ENCODE data around the gene MCF2L2. TPM values are rescaled to one million over a fixed set of nuclear protein-coding genes. Genes with fewer than 3 reads are reported as not detected.

Gene MCF2L2
- total RNA-seq, 4 donors from 2014 or later = 0.13 to 0.49 (median 0.22) TPM; not detected in 1

DNA sequence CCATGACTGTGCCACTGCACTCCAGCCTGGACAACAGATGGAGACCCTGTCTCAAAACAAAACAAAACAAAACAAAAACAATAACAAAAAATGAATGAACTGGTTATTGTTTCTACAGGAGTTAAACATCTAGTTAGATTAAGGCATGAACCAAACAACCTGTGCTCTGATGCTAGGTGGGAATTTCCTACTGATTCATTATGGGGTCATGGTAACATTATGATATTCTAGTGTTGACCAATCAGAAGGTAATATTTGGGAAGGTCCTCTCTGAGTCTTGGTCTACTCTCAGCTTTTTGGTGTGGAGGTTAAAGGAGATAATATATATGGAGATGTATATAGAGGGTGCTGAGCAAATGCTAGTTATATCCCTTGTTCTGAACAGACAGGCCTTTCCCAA, 37.6 kb downstream of the MCF2L2 start:
- H3K36me3 ChIP-seq = no peaks in the 10 kb centered on the region
- H3K27me3 ChIP-seq = no peaks in the 10 kb centered on the region
- intact Hi-C loops (cut with DNase I) = no loop called here
- no peak overlapping the region for H3K4me3 ChIP-seq (replicated peaks in 1 of 3)
- no peaks in the 10 kb centered on the region for H3K9me3 ChIP-seq
- TF ChIP-seq, protein P1, sequence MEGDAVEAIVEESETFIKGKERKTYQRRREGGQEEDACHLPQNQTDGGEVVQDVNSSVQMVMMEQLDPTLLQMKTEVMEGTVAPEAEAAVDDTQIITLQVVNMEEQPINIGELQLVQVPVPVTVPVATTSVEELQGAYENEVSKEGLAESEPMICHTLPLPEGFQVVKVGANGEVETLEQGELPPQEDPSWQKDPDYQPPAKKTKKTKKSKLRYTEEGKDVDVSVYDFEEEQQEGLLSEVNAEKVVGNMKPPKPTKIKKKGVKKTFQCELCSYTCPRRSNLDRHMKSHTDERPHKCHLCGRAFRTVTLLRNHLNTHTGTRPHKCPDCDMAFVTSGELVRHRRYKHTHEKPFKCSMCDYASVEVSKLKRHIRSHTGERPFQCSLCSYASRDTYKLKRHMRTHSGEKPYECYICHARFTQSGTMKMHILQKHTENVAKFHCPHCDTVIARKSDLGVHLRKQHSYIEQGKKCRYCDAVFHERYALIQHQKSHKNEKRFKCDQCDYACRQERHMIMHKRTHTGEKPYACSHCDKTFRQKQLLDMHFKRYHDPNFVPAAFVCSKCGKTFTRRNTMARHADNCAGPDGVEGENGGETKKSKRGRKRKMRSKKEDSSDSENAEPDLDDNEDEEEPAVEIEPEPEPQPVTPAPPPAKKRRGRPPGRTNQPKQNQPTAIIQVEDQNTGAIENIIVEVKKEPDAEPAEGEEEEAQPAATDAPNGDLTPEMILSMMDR (IDR thresholded peaks at IDR 0.05) = no peak
- TF ChIP-seq POLR2A (IDR thresholded peaks at IDR 0.05) = no peak
- no peak for DNase-seq
- no peaks in the 10 kb centered on the region for H3K4me1 ChIP-seq
- H3K27ac ChIP-seq = no peak overlapping the region

DNA sequence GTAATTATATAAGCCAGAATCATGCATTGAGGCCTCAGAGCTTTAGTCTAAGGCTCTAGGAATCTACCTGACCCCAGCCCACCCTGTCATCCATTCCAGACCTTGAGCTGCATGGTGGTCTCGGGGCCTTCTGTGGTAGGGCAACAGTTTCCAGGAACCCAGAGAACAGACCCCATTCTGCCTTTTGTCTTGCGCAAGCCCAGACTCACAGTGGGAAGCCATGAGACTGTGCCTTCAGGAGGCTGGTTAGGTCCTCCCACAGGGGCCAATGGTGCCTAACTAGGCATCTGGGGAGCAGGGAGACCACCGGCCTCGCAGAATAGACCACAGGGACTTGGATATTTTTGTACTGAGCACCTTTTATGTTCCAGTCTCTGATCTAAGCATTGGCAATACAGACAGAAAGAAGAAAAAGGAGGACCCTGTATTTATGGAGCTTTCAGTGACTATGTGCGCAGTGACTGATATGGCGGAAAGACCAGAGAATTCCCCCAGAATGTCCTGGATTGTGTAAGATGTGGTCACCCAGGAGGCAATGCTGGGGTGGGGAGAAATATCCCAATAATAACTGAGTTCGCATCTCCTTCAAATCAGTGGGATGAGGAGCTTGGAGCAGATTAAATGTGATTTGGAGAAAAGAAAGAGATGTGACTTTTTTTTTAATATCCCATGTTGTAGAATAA, 40.1 kb downstream of the MCF2L2 start:
- WGBS, 2 donors = 87 to 92% methylated on average over 7 of the region's 7 CpGs
- Histone ChIP-seq H3K27ac (no peak overlapping the region), H3K4me3 (replicated peaks in 1 of 3) (no peak overlapping the region), H3K36me3 (no peaks in the 10 kb centered on the region), H3K4me1 (no peaks in the 10 kb centered on the region), H3K27me3 (no peaks in the 10 kb centered on the region), H3K9me3 (no peaks in the 10 kb centered on the region)
- TF ChIP-seq, protein P1 (IDR thresholded peaks at IDR 0.05) = no peak
- no peak for DNase-seq
- intact Hi-C loops (cut with DNase I) = loop anchor here (2.0 kb wide), 1 partner anchor 262 kb away; no protein-coding TSS in a partner anchor

DNA sequence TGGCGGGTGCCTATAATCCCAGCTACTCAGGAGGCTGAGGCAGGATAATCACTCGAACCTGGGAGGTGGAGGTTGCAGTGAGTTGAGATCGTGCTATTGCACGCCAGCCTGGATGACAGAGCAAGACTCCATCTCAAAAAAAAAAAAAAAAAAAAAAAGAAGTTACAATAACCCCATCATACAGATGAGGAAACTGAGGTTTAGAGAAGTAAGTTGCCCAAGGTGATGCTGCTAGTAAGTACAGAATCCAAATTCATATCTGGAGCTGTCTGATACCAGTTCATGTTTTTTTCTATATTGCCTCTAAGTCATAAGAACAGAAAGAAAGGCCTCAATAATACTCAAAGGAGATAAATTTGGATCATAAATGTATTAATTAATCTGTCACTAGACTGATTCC, 40.6 kb downstream of the MCF2L2 start:
- Histone ChIP-seq H3K4me3 (replicated peaks in 1 of 3) (no peak overlapping the region), H3K27ac (no peak overlapping the region), H3K27me3 (no peaks in the 10 kb centered on the region), H3K9me3 (no peaks in the 10 kb centered on the region), H3K36me3 (no peaks in the 10 kb centered on the region), H3K4me1 (no peaks in the 10 kb centered on the region)
- TF ChIP-seq, protein P1 (IDR thresholded peaks at IDR 0.05) = no peak
- TF ChIP-seq POLR2A (IDR thresholded peaks at IDR 0.05) = no peak
- intact Hi-C loops (cut with DNase I) = loop anchor here (2.0 kb wide), 1 partner anchor 261 kb away; no protein-coding TSS in a partner anchor
- DNase-seq = no peak
- 71 to 76% methylated on average over 4 of the region's 4 CpGs for WGBS, 2 donors

DNA sequence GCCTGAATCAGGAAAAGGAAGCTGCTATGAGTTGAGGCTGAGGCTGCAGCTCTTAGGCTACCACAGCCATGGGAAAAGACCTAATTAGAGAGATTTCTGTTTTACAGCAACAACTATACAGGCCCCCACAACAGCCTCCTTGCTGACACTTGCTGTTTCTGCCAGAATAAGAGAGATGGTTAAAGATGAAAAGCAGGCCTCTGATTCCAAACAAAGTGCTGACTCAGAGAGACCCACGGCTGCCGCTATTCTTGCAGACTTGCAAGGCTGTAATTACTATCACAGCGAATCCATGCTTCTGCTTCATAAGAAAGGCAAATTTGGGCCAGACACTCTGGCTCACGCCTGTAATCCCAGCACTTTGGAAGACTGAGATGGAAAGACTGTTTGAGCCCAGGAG, 41.8 kb downstream of the MCF2L2 start:
- intact Hi-C loops (cut with DNase I) = no loop called here
- Histone ChIP-seq H3K4me1 (no peaks in the 10 kb centered on the region), H3K36me3 (no peaks in the 10 kb centered on the region), H3K27ac (no peak overlapping the region), H3K9me3 (no peaks in the 10 kb centered on the region), H3K4me3 (replicated peaks in 1 of 3) (no peak overlapping the region), H3K27me3 (no peaks in the 10 kb centered on the region)
- TF ChIP-seq, protein P1 (IDR thresholded peaks at IDR 0.05) = no peak
- no peak for TF ChIP-seq POLR2A (IDR thresholded peaks at IDR 0.05)
- no peak for DNase-seq
- 85 to 89% methylated on average over 4 of the region's 4 CpGs for WGBS, 2 donors

DNA sequence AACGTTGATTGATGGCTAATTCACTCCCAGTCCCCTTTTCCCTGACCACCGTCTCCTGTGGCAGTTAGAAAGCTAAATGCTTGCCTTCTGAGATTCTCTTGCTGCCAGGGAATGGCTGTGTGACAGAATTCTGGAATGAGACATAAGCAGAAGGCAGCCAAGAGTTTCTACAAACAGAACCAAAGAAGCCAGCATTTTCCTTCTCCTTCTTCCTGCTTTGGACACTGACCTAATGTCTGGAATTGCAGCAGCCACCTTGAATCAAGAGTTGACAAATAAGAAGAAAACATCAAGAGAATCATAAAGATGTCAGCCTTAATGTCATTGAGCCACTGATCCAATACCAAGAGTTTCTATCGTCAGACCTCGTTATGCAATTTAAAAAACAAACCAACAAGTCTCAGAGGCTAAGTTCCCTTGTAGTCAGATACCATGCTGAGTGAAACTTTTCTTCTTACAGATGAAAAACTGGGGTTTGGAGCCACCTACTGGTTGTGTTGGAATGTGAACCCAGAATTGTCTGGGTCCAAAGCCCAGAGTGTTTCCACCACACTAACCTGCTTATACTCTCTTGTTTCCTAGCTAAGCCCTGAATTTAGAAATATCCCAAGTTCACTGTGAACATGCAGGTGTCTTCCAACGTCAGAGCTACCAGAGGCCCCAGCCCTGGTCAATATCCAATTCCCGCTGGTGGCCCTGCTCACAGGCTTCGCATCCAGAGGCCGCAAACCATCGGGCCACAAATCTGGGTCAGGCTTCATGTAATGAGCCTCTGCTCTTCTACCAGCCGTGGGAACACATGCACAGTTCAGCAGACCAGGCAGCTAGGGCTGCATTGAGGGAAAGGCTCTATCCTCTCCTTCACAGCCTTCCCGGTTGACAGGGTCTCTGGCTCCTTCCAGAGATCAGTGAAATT, 42.5 kb downstream of the MCF2L2 start:
- WGBS, 2 donors = 61 to 64% methylated on average over 11 of the region's 11 CpGs
- Histone ChIP-seq H3K4me1 (no peaks in the 10 kb centered on the region), H3K9me3 (no peaks in the 10 kb centered on the region), H3K27ac (no peak overlapping the region), H3K27me3 (no peaks in the 10 kb centered on the region), H3K36me3 (no peaks in the 10 kb centered on the region), H3K4me3 (replicated peaks in 1 of 3) (no peak overlapping the region)
- TF ChIP-seq POLR2A (IDR thresholded peaks at IDR 0.05) = no peak
- TF ChIP-seq, protein P1 (IDR thresholded peaks at IDR 0.05) = peak; percentile 29 to 83 (median 70)
- peak; percentile 60 for DNase-seq
- intact Hi-C loops (cut with DNase I) = no loop called here

Measured in thyroid gland (tissue), 4 donors.